ENCODE data around the gene COL20A1.
"Not testable (repeated sequence)": the region's sequence is repeated elsewhere in the genome, so short reads cannot be mapped to it uniquely, and the experiment has no call there.

Gene COL20A1

DNA sequence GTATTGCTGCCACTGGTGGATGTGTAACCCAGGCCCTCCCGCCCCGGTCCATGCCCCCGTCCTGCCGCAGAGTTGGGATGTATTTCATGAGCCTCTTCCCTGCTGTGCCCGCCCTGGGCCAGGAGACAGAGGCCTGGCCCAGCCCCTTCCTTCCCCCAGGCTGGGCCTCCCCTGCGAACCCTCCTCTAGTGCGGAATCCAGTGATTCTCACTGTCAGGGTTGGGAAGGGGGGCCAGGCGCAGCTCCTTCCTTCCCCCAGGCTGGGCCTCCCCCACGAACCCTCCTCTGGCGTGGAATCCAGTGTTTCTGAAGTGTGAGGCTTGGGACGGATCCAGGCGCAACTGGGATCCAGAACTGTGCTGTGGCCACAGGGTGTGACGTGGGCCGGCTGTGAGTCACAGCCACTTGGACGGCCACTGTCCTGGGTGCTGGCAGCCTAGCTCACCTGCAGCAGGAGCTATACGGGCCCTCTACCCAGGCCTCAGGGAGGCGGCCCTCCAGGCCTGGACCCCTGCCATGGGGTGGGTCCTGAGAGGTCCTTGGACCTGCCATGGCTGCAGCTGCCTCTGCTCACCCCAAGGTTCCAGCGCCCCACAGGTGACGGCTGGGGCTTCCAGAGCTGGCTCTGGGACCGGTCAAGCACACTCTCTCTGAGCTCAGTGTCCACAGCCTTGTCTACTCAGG is 28.3 kb downstream of the COL20A1 start:
- no peak for DNase-seq

DNA sequence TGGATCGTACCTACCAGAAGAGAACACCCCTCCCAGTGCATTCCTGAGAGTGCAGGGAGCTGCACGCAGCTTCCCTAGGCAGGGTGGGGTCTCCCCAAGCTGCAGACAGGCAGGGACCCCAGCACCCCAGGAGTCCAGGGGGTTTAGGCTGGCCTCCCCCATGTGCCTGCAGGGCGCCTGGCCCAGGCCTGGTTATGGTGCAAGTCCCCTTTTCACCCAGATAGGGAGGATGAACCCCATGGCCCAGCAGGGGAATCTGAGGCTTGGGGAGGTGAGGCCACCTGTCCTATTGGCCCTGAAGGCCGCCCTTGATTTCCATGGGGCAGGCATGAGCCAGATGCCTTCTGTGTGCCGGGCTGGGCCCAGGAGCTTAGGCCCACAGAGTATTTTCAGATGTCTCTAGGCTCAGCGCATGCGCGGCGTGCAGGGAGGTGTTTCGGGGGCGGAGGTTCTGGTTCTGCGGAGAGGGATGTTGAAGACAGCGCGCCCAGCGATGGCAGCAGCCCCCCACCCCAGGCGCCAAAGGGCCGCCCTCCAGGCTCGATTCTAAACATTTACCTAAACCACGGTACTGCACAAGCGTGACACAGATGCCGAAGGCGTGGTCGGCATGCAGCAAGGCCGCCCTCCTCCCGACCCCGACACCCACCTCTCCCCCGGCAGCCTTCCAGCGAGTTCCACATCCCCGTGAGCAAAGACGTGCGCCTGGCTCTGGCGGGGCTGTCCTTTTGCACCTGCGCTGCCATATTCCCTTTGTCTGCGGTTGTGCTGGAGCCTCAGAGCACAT is 29.4 kb downstream of the COL20A1 start:
- no peak for DNase-seq

DNA sequence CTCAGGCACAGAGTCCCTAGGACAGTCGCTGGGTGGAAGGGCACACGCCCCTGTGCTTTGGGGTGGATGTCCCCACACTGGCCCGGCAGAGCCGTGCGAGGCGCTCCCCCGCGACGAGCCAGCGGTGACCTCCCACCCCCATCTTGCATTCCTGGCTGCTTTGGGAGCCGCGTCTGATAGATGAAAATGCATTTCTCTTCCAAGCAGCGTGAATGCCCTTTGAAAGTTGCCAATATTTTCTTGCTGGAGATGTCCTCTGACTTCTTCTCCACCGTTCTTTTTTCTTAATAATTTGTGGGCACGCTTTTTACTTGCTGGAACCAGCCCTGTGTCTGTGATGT is 29.9 kb downstream of the COL20A1 start:
- DNase-seq = no peak

DNA sequence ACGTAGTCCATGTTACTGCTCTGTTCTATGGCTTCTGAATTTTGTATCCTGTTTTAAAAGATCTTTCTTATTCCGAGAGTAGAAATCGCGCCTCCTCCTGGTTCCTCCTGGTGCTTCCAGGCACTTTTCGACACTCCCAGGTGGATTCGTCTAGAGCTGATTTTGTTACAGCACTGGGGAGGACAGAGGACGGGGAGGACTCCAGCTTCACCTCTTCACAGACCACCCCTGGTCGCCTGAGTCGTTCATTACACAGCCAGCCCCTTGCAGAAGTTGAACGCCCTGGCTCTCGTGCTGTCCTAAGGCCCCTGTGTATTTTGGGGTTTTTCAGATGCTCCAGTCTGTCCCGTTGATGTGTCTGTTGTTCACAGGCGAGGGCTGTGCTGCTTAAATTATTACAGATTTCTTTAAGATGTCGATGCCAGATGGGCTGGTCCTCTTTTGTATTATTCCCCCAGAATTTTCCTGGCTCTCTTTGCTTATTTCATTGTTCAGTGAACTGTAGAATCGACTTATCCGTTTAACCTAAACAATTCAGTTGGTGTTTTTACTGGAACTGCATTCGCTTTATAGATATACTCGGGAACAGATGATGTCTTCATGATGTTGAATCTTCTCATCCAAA is 30.5 kb downstream of the COL20A1 start:
- no peak for DNase-seq

DNA sequence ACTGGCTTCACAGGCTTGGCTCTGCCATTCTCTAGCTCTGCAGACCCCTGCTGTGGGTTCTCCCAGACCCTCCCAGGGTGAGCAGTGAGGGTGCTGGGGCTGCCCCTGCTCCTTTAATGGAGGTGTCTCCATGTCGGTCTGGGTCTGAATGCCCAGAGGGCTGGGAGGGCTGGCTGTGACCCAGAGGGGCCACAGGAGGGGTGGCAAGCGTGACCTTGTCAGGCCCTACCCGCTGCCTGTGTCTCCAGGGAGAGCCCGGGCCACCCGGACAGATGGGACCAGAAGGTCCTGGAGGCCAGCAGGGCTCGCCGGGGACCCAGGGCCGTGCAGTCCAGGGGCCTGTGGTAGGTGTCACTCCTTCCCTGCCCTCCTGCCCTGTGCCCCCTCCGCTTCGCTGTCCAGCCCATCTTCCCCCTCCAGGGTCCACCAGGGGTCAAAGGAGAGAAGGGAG is 32.1 kb downstream of the COL20A1 start:
- DNase-seq = no peak

DNA sequence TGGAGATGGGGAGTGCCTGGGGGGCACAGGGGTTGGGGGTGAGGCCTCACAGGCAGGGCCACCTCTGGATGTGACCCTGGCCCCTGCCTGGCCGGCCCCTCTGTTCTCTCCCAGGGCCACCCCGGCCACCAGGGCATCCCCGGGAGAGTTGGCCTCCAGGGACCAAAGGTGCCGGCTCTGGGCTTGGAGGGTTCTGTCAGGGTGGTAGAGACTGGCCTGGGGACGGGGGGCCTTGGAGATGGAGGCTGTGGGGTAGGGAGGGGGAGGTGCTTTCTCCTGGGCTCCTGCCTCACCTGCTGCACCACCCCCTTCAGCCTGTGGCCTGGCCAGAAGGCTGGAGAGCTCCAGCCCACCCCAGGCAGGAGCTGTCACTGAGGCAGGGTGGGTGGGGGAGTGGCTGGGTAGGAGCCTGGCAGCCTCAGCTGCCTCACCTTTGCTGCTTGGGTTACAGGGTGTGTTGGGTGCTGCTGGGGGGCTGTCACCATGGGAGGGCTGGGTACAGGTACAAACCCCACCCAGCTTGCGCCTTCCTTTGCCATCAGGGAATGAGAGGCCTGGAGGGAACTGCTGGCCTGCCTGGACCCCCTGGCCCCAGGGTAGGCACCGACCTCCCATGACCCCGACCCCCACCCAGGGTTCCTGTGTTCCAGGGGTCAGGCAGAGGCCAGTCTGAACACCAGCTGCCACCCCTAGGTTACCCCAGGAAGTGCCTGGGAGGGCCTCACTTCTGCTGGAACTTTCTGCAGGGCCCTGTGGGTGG is 32.7 kb downstream of the COL20A1 start:
- no peak for DNase-seq

DNA sequence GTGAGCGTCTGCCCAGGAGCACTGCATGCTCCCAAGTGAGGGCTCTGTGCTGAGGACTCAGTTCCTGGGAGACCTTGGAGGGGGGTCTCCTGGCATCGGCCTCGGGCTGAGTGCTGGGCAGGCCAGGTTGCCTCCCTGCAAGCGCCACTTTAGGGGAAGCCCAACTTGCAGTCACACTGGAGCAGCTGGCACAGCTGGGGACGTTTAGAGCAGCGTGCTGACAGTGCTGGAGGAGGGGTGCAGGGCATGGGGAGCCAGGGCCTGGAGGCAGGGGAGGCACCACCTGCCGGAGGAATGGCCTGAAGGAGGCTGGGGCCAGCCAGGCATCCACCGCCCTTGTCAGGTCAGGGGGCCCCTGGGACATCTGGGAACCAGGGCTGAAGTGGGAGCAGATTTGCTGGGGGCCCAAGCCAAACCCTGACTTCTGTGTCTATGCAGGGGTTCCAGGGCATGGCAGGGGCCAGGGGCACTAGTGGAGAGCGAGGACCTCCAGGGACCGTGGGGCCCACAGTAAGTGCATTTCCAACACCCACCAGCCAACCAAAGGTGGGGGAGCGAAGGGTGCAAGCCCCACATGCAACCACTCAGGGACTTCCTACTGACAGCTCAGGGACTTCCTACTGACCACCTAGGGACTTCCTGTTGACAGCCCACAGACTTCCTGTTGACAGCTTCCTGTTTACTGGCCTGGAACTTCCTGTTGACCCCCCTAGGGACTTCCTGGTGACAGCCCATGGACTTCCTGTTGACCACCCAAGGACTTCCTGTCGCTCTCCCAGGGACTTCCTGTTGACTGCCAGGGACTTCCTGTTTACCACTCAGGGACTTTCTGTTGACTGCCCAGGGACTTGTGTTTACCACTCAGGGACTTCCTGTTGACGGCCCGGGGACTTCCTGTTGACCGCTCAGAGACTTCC is 33.6 kb downstream of the COL20A1 start:
- no peak for DNase-seq

DNA sequence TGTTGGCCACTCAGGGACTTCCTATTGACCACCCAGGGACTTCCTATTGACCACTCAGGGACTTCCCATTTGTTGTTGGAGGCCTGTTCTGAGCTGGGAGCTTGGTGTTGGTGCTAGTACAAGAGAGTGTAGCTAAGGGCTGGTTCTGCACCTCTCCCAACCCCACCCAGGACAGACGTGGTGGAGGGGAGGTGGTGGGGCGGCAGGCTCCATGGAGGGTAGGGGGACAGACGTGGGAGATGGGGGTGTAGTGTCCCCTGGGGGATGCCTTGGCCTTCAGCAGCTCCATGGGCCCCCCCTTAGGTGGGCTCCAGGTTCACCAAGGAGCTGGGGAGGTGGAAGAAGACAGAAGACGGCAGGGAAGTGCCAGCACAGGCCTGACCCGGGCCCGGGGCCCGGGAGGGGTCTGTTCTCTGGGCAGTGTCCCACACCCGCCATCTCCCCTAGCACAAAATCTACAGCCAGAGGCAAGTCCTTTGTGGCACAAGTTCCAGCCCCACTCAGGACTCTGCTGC is 34.3 kb downstream of the COL20A1 start:
- no peak for DNase-seq

DNA sequence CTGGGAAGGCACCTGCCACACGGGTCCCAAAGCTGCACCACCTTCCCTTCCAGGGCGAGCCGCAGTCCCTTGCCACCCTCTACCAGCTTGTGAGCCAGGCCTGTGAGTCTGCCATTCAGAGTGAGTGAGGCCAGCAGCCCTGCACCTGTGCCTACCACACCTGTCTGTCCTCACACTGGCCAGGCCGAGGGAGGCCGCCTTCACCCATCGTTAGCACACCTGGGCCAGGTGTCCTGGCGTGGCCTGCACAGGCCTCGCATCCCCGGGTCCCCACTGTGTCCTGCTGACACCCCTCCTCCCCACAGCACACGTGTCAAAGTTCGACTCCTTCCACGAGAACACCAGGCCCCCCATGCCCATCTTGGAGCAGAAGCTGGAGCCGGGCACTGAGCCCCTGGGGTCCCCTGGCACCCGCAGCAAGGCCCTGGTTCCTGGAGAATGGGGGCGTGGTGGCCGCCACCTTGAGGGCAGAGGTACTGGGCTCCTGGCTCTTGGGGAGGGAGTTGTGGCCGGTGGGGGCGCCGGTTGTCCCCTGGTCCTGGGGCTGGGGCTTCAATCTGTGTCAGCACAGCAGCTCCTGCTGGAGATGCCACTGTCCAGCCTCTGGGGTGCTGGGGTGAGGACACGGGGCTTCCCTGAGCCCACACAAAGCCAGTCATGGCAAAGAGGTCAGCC is 35.2 kb downstream of the COL20A1 start:
- no peak for DNase-seq

DNA sequence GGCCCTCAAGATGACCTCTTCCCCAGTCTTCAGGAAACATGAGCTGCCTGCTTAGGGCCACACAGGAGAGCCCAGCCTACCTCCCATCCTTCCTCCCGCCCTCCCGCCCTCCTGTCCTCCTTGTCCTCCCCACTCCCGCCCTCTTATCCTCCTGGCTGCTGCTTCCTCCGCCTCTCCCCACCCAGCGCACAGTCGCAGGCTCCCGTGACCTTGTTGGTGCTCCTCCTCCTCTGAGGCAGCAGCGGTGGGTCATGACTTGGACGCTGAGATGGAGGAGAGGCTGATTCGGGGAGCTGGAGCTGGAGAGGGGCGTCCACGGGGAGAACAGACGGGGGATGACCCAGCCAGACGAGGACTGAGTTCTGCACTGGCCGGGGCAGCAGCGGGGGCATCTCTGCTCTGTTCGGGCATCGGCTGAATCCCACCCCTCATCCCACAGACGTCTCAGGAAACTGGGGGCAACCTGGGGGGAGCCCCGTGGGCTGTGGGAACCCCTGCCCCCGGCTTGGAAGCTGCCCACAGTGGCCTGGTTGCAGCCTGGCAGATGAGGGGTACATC is 35.8 kb downstream of the COL20A1 start:
- no peak for DNase-seq

DNA sequence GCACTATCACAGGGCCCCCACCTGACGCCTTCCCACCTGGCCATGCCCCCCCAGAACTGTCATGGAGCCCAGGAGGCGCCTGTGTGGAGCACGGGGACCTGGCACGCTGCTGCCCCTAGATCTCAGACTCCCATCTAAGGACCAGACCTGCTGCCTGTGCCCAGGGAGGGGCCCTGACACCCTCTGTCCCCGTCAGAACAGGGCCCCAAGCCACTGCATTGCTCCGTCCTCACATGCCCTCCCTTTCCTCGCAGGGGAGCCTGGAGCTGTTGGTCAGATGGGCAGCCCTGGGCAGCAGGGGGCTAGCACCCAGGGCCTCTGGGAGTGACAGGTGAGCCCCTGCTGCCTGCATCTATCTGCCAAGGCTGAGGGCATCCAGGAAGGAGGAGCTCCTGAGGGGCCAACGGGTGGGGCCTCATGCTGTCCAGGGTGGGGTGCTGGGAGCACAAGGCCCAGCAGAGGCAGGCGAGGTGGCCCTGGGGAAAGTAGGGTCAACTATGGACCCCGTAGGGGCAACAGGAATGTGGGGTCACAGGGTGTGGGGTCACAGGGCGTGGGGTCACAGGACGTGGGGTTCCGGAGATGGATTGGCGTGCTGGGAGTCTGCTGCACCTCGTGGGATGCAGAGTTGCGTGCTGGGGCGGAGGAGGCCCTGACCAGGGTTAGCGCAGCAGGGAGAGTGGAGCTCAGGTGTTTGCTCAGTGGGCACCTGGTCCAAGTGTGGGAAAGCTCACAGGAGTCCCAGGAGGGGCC is 36.5 kb downstream of the COL20A1 start:
- DNase-seq = no peak

DNA sequence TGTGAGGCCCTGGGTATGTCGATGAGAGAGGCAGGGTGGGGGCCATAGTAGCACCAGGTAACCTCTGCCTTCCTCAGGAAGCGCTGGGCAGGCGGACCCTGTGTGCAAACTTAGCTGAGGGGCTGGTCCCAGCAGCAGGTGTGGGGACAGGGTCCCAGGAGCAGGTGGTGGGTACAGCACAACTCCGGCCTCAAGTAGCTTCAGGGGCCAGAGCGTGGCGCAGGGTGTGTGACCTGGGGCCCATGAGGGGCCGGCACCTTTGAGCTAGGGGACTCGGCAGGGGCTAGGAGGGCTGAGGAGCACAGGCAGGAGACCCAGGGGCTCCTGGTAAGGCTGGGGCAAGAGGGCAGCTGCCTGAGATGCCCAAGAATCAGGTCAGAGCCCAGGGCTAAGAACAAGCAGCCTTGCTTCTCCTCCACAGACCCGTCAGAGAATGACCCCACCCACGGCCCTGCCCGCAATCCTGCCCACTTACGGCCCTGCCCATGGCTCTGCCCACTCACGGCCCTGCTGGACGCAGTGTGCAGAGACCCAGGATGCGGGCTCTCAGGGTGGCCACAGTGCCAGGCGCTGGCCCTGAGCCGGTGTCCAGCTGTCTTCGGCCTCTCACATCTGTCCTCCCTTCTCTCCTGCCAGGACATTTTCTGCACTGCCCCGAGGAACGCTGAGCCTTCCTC is 37.2 kb downstream of the COL20A1 start:
- no peak for DNase-seq

DNA sequence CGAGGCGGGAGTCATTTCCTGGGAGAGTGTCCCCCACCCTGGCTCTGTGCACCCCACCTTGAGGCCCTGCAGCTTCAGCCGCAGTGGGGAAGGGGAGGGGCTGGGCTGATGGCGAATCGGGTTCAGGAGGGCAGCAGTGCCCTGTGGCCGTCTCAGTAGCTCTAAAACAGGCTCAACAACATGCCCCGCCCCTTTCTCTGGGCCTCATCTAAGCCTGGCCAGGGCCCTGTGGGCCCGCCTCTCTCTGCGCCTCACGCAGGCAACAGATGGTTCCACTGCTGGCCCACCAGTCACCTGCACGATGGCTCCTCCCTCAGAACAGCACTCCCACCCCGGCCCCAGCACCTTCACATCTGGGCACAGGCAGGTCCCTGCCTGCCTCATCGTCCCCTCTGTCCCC is 38.0 kb downstream of the COL20A1 start:
- DNase-seq = no peak

DNA sequence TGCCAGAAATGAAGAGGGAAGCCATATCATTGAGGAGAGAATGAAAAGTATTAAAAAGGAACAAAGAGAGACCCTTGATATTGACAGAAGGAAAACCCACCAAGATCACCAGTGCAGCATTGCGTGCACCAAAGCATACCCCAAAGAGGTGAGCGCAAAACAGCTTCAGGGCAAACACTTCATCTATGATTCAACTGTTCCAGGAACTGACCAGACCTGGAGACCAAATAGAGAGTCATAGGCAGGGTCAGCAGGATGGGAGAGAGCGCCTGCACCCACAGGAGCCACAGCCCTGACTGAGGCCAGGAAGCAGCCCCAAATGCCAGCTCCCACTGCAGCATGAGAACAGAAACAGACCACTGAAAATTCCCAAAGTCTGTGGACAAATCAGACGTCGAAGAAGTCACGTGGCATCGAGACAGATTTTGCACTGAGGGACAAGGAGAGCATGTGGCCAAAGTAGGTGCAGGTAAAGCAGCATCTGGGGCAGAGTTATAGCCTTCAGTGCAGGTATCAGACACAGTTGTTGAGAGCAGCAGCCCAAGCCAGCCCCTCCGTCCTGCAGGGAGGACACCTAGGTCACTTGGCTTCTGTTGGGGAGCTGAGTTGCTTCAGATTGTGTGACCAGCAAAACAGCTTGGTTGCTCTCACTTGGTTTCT is 38.9 kb downstream of the COL20A1 start:
- DNase-seq = no peak

DNA sequence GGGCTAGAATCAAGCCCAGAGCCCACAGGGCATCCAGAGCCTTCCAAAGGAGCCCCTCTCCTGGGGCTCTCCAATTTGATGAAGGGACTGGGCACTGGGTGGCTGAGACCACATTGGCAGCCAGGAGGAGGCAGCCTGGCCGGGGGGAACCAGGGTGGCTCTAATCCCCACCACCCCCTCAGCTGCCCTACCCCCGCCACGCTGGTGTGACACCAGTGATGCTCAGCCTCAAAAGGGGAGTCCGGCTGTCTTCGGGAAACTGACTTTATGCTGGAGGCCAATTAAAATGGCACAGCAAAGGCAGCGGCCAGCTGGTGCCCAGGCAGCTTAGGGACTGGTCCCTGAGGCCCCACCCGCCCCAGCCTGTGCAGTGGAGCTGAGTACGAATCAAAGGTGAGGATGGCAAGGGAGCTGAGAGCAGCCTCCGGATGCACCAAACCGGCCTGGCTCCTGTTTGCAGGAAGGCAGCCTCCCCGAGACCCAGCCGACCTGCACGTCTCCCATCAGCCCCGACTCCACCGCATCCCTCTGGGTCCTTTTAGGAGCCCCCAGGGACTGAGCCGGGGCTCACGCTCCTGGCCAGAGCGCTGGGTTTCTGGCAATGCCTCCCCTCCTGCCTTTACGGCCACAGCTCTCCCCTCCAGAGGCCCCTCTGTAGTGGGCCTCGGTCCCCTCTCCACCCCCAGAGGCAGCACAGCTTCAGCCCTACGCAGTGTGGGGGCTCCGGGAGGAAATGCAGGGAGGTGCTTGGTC is 39.7 kb downstream of the COL20A1 start:
- no peak for DNase-seq

DNA sequence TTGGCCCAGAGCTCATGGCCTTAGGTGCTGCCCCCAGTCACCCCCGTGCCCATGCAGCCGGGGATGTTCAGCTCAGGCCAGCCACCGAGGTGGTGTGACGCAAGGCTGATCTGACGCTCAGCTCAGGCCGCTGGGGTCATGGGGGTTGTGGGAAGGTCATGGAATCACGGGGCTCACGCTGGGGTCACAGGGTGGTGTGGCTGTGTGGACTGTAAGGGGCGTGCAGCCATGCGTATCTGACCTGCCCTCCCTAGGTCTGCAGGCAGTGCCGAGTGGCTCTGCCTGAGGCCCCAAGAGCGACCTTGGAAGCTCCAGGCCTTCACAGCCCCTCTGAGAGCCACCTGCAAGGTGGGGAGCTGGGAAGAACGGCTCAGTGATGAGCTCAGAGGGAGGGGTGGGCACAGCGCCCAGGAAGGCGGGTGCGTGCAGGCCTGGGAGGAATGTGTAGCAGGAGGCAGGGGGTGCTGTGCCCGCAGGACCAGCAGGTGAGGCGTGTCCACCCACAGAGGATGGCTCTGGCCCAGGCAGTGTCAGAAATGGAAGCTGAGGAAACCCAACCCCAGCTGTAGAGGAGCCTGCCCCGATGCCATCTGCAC is 40.4 kb downstream of the COL20A1 start:
- no peak for DNase-seq

DNA sequence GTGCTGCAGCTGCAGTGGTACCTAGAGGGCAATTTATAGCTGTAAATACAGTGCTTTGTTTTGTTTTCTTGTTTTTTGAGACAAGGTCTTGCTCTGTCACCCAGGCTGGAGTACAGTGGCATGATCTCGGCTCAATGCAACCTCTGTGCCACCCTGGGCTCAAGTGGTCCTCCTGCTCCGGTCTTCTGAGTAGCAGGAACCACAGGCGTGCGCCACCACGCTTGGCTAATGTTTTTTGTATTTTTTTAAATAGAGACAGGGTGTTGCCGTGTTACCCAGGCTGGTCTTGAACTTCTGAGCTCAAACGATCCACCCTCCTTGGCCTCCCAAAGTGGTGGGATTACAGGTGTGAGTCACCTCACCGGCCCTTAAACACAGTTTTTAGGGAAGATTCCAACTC is 41.4 kb downstream of the COL20A1 start:
- DNase-seq = no peak

DNA sequence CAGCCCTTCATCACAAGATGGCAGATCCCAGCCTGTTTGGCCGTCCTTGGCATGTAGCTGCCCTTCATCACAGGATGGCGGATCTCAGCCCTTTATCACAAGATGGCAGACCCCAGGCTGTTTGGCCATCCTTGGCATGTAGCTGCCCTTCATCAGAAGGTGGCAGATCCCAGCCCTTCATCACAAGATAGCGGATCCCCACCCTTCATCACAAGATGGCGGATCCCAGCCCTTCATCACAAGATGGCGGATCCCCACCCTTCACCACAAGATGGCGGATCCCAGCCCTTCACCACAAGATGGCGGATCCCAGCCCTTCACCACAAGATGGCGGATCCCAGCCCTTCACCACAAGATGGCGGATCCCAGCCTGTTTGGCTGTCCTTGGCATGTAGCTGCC is 42.1 kb downstream of the COL20A1 start:
- not testable (repeated sequence) for DNase-seq

Data from CD4-positive, alpha-beta T cell treated with Interleukin-17A for 4 hours (primary cell).